ENCODE results near the gene UBAC2. TPM values are rescaled to one million over a fixed set of nuclear protein-coding genes. Genes with fewer than 3 reads are reported as not detected.

The UBAC2 gene
- total RNA-seq, 1 experiment from 2014 or later, result 80.3 TPM

DNA sequence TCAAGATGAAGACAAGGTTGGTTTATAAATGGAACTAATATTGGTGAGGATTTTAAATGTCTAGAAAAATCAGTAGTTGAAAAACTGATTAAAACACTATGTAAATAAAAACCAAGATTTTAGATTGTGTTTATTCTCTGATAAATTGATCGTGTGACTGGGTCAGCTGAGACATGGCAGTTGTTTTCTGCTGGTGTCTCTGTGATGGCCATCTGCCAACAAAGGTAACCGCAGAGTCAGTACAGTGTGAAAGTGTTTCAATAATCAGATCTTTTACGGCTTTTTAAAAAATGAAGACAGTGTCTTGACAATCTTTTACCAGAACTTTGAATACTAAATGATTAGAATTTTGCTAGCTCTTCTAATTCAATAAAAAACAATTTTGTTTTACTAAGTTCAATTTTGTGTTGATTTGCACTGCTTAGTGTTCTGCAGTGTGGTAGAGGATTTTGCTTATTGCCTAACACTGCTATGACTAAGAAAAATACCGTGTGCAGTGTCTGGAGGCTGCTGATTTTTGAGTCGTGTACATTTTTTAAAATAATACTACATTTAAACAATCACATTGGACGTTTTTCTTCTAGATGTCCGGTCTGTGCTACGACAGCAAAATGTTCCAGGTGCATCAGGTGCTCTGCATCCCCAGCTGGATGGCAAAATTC, 139.2 kb downstream of the UBAC2 start:
- no peaks in the 10 kb centered on the region for H4K20me1 ChIP-seq (ENCODE audit: insufficient read depth)

DNA sequence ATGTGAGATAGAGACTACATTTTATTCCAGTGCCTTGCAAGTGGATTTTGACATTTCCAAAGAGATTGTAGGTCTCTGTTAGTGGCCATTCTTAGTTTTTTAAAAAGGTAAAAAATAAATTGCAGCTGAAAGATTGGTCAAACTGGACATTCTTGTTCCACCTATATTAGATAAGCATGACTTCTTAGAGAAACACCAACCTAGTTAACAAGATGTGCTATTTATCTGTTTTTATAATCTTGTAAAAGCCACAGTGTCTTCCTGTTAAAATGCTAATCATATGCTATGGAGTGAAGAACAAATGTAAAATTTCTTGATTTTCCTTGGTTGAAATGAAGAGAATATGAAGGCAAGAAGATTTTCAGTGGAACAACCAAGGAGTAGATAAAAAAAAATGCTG, 140.0 kb downstream of the UBAC2 start:
- Histone ChIP-seq H3K27ac (no peak overlapping the region), H3K4me3 (no peak overlapping the region), H3K36me3 (ENCODE audit: low read depth) (peaks cover 29% of the 10 kb centered on the region), H3K9me2 (ENCODE audit: insufficient read depth) (no peaks in the 10 kb centered on the region), H3K4me1 (replicated peaks; ENCODE audit: insufficient read depth) (no peaks in the 10 kb centered on the region), H4K20me1 (ENCODE audit: insufficient read depth) (no peaks in the 10 kb centered on the region), H3K79me2 (ENCODE audit: low read depth) (no peaks in the 10 kb centered on the region), H3K27me3 (ENCODE audit: insufficient read depth, low read depth) (no peaks in the 10 kb centered on the region), H3K4me2 (no peak overlapping the region), H2AFZ (no peak overlapping the region), H3K9me3 (ENCODE audit: insufficient read depth, low read depth) (no peaks in the 10 kb centered on the region), H3F3A (ENCODE audit: insufficient read depth, low read depth) (peaks cover 16% of the 10 kb centered on the region; the same call in 1 of the 2 replicates)
- TF ChIP-seq, protein P1, sequence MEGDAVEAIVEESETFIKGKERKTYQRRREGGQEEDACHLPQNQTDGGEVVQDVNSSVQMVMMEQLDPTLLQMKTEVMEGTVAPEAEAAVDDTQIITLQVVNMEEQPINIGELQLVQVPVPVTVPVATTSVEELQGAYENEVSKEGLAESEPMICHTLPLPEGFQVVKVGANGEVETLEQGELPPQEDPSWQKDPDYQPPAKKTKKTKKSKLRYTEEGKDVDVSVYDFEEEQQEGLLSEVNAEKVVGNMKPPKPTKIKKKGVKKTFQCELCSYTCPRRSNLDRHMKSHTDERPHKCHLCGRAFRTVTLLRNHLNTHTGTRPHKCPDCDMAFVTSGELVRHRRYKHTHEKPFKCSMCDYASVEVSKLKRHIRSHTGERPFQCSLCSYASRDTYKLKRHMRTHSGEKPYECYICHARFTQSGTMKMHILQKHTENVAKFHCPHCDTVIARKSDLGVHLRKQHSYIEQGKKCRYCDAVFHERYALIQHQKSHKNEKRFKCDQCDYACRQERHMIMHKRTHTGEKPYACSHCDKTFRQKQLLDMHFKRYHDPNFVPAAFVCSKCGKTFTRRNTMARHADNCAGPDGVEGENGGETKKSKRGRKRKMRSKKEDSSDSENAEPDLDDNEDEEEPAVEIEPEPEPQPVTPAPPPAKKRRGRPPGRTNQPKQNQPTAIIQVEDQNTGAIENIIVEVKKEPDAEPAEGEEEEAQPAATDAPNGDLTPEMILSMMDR (conservative IDR thresholded peaks at IDR 0.05), result no peak
- no peak for TF ChIP-seq EZH2 (IDR thresholded peaks at IDR 0.05; ENCODE audit: low read depth)
- intact Hi-C loops (cut with micrococcal nuclease; ENCODE audit: unreplicated experiment), result no loop called here
- CTCF ChIA-PET, result no interaction called here
- BruUV-seq (replicated peaks), result no TSS peak
- POLR2A ChIA-PET (ENCODE audit: unreplicated experiment), result no interaction called here
- DNase-seq, result no peak

More for the DNA sequence above, 139.2 kb downstream of the UBAC2 start:
- TF ChIP-seq EZH2 (IDR thresholded peaks at IDR 0.05; ENCODE audit: low read depth), result no peak
- TF ChIP-seq, protein P1 (conservative IDR thresholded peaks at IDR 0.05), result no peak
- Histone ChIP-seq H3K27me3 (ENCODE audit: insufficient read depth, low read depth) (no peaks in the 10 kb centered on the region), H3K36me3 (ENCODE audit: low read depth) (peaks cover 26% of the 10 kb centered on the region), H3K4me2 (no peak overlapping the region), H3K4me1 (replicated peaks; ENCODE audit: insufficient read depth) (no peaks in the 10 kb centered on the region), H2AFZ (no peak overlapping the region), H3F3A (ENCODE audit: insufficient read depth, low read depth) (peaks cover 20% of the 10 kb centered on the region; the same call in 1 of the 2 replicates), H3K79me2 (ENCODE audit: low read depth) (no peaks in the 10 kb centered on the region), H3K9me3 (ENCODE audit: insufficient read depth, low read depth) (no peaks in the 10 kb centered on the region), H3K4me3 (no peak overlapping the region), H3K27ac (no peak overlapping the region), H3K9me2 (ENCODE audit: insufficient read depth) (no peaks in the 10 kb centered on the region)
- intact Hi-C loops (cut with micrococcal nuclease; ENCODE audit: unreplicated experiment), result no loop called here
- ChIA-PET POLR2A (ENCODE audit: unreplicated experiment) (no interaction called here), CTCF (no interaction called here)
- no TSS peak for BruUV-seq (replicated peaks)
- no peak for DNase-seq

DNA sequence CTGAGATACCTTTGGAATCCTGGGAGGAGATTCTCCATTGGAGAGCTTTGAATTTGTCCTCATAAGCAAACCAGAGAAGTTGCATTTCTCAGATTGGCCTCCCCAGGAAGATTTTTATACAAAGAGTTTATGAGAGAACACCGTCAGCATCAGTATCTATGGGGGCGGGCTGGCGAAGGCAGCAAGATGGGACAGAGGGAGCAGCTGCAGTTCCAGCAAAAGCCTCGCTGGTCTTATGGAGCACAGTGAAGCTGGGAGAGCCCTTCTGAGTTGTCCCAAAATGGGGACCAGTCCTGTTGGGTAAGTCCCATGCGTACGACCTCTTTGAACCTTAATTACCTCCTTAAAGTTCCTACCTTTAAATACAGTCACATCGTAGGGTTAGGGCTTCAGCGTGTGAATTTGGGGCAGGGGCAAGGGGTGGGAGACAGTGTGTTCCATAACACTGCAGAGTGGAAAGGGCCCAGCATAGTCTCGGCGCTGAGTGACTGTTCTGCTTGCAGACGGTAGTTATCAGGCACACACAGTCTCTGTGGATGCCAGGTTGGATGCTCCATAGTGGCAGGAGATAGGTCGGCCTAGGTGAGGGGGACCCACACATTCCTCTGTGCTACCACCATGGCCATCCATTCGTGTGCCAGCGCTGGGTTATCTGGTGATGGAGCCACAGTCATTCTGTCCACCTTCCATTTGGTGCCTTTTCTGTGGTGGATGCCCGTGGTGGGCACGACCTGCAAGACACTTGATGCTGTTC, 141.5 kb downstream of the UBAC2 start:
- H3K4me2 ChIP-seq, result no peak overlapping the region
- no peak overlapping the region for H2AFZ ChIP-seq
- no peaks in the 10 kb centered on the region for H3K27me3 ChIP-seq (ENCODE audit: insufficient read depth, low read depth)
- TF ChIP-seq, protein P1 (conservative IDR thresholded peaks at IDR 0.05), result no peak
- no peak for TF ChIP-seq EZH2 (IDR thresholded peaks at IDR 0.05; ENCODE audit: low read depth)
- intact Hi-C loops (cut with micrococcal nuclease; ENCODE audit: unreplicated experiment), result no loop called here
- no peaks in the 10 kb centered on the region for H3K79me2 ChIP-seq (ENCODE audit: low read depth)
- H3K9me3 ChIP-seq (ENCODE audit: insufficient read depth, low read depth), result no peaks in the 10 kb centered on the region
- H3K36me3 ChIP-seq (ENCODE audit: low read depth), result peaks cover 29% of the 10 kb centered on the region
- H3F3A ChIP-seq (ENCODE audit: insufficient read depth, low read depth), result peaks cover 9% of the 10 kb centered on the region; the same call in 1 of the 2 replicates
- H4K20me1 ChIP-seq (ENCODE audit: insufficient read depth), result no peaks in the 10 kb centered on the region
- H3K9me2 ChIP-seq (ENCODE audit: insufficient read depth), result no peaks in the 10 kb centered on the region
- POLR2A ChIA-PET (ENCODE audit: unreplicated experiment), result interaction anchor here (0.6 kb wide), 1 partner anchor 325 kb away, joined by 3 read pairs; no protein-coding TSS in a partner anchor
- no peak overlapping the region for H3K4me3 ChIP-seq
- H3K27ac ChIP-seq, result no peak overlapping the region
- no peak for DNase-seq
- H3K4me1 ChIP-seq (replicated peaks; ENCODE audit: insufficient read depth), result no peaks in the 10 kb centered on the region
- CTCF ChIA-PET, result no interaction called here
- BruUV-seq (replicated peaks), result no TSS peak

Data from PC-9 (cell line).